HepG2 (cell line): ENCODE measurements around the gene CCDC6. TPM values are rescaled to one million over a fixed set of nuclear protein-coding genes. Genes with fewer than 3 reads are reported as not detected.

Experiments
- CBFB ChIP-seq: sonication (generic); formaldehyde crosslinking; IDR thresholded peaks from 2 replicates; pipeline ENCODE4 v1.4.0; 2020; ENCODE audit warnings: missing genetic modification reagents
- E2F2 ChIP-seq: sonication (generic); formaldehyde crosslinking; IDR thresholded peaks from 2 replicates; pipeline ENCODE4 v1.4.0; 2020; ENCODE audit warnings: missing genetic modification reagents, borderline replicate concordance
- GATAD2A ChIP-seq: IDR thresholded peaks from 2 replicates; pipeline ENCODE4 v1.6.1; 2016
- HNRNPL ChIP-seq: fragments of 200-400 bp; formaldehyde crosslinking; IDR thresholded peaks from 2 replicates; pipeline ENCODE4 v1.6.1; 2017; ENCODE audit warnings: mild to moderate bottlenecking, low read depth, low read length
- JUN ChIP-seq: sonication (generic); formaldehyde crosslinking; IDR thresholded peaks from 2 replicates; pipeline ENCODE4 v1.4.0; 2020; ENCODE audit warnings: mild to moderate bottlenecking, missing genetic modification reagents
- KAT2B ChIP-seq: fragments of 150-350 bp; IDR thresholded peaks from 2 replicates; pipeline ENCODE4 v1.6.1; 2014; ENCODE audit warnings: low read depth, low read length, borderline replicate concordance
- MAFG ChIP-seq: sonication (generic); formaldehyde crosslinking; IDR thresholded peaks from 2 replicates; pipeline ENCODE4 v1.5.1; 2020; ENCODE audit warnings: mild to moderate bottlenecking, missing genetic modification reagents
- MTF1 ChIP-seq: sonication (generic); formaldehyde crosslinking; IDR thresholded peaks from 2 replicates; pipeline ENCODE4 v1.5.0; 2020; ENCODE audit warnings: missing genetic modification reagents
- PCBP2 ChIP-seq: fragments of 200-400 bp; formaldehyde crosslinking; optimal IDR thresholded peaks from 2 replicates; pipeline ENCODE3; 2018; ENCODE audit warnings: low read length, low read depth; ENCODE audit not compliant: poor library complexity, severe bottlenecking
- SMAD9 ChIP-seq: sonication (generic); formaldehyde crosslinking; IDR thresholded peaks from 2 replicates; pipeline ENCODE4 v1.5.1; 2020; ENCODE audit warnings: mild to moderate bottlenecking, missing genetic modification reagents
- SMARCC2 ChIP-seq: fragments of 450-650 bp; IDR thresholded peaks from 2 replicates; pipeline ENCODE4 v1.6.1; 2017; ENCODE audit warnings: antibody characterized with exemption, mild to moderate bottlenecking
- SNAI1 ChIP-seq: sonication (generic); formaldehyde crosslinking; IDR thresholded peaks from 2 replicates; pipeline ENCODE4 v1.5.0; 2020; ENCODE audit warnings: mild to moderate bottlenecking, missing genetic modification reagents, borderline replicate concordance
- SNAPC5 ChIP-seq: sonication (generic); formaldehyde crosslinking; IDR thresholded peaks from 2 replicates; pipeline ENCODE4 v1.8.1; 2023; ENCODE audit warnings: mild to moderate bottlenecking, missing genetic modification reagents, borderline replicate concordance
- ZBTB8A ChIP-seq: sonication (generic); formaldehyde crosslinking; IDR thresholded peaks from 2 replicates; pipeline ENCODE4 v1.4.0; 2020; ENCODE audit warnings: mild to moderate bottlenecking, low read depth, missing genetic modification reagents, borderline replicate concordance
- ZNF597 ChIP-seq: sonication (generic); formaldehyde crosslinking; IDR thresholded peaks from 2 replicates; pipeline ENCODE4 v1.5.0; 2020; ENCODE audit warnings: missing genetic modification reagents
- ZNF605 ChIP-seq: sonication (generic); formaldehyde crosslinking; IDR thresholded peaks from 2 replicates; pipeline ENCODE4 v1.8.0; 2022; ENCODE audit warnings: mild to moderate bottlenecking, missing genetic modification reagents
- ZNF670 ChIP-seq: sonication (generic); formaldehyde crosslinking; IDR thresholded peaks from 2 replicates; pipeline ENCODE4 v1.8.0; 2022; ENCODE audit warnings: mild to moderate bottlenecking, missing genetic modification reagents, borderline replicate concordance
- ZNF747 ChIP-seq: sonication (generic); formaldehyde crosslinking; IDR thresholded peaks from 2 replicates; pipeline ENCODE4 v1.8.1; 2023; ENCODE audit warnings: missing genetic modification reagents, mild to moderate bottlenecking, borderline replicate concordance
- ZNF839 ChIP-seq: sonication (generic); formaldehyde crosslinking; IDR thresholded peaks from 2 replicates; pipeline ENCODE4 v1.4.0; 2020; ENCODE audit warnings: missing genetic modification reagents, mild to moderate bottlenecking, borderline replicate concordance
- ZSCAN25 ChIP-seq: sonication (generic); formaldehyde crosslinking; IDR thresholded peaks from 2 replicates; pipeline ENCODE4 v1.8.0; 2022; ENCODE audit warnings: mild to moderate bottlenecking, missing genetic modification reagents
- polyA plus RNA-seq, 8 experiments: library from polyadenylated mRNA; depleted of rRNA in 3 of 8; stranded (reverse) in 7 of 8; unstranded in 1 of 8; fragments of >200 nt; fragmentation: Illumina TruSeq in 4 of 8; extraction: Trizol in 4 of 8; gene quantifications; 2 replicates each; pipeline versions ENCODE4 v1.2.1 to v1.2.3, GENCODE V29; 2011 to 2016; ENCODE audit warnings: low read depth in 4 of 8, missing spikeins in 1 of 8, mixed read lengths in 1 of 8; ENCODE audit not compliant: insufficient read depth in 1 of 8
- total RNA-seq, 5 experiments: library from RNA; depleted of rRNA; stranded (reverse); fragments of >200 nt; fragmentation: Illumina TruSeq; extraction: Trizol; gene quantifications; 2 replicates each; pipeline ENCODE4 v1.2.3, GENCODE V29; 2016; ENCODE audit warnings: low read depth in 1 of 5
- TF ChIP-seq, protein P1 (sequence below): sonication (generic); formaldehyde crosslinking; IDR thresholded peaks from 2 replicates; pipeline ENCODE4 v1.5.0; 2020; ENCODE audit warnings: missing genetic modification reagents
- TF ChIP-seq, protein P2 (sequence below): sonication (generic); formaldehyde crosslinking; IDR thresholded peaks from 2 replicates; pipeline ENCODE4 v1.4.0; 2020; ENCODE audit warnings: missing genetic modification reagents
- TF ChIP-seq, protein P3 (sequence below): sonication (generic); formaldehyde crosslinking; IDR thresholded peaks from 2 replicates; pipeline ENCODE4 v1.4.0; 2020; ENCODE audit warnings: missing genetic modification reagents

The CCDC6 gene
- total and polyA plus RNA-seq, 2 of the 13 experiments (the other 11 are each of a cell fraction or from before 2014, with no cell fraction given) = 17.9 to 18.3 TPM

DNA sequence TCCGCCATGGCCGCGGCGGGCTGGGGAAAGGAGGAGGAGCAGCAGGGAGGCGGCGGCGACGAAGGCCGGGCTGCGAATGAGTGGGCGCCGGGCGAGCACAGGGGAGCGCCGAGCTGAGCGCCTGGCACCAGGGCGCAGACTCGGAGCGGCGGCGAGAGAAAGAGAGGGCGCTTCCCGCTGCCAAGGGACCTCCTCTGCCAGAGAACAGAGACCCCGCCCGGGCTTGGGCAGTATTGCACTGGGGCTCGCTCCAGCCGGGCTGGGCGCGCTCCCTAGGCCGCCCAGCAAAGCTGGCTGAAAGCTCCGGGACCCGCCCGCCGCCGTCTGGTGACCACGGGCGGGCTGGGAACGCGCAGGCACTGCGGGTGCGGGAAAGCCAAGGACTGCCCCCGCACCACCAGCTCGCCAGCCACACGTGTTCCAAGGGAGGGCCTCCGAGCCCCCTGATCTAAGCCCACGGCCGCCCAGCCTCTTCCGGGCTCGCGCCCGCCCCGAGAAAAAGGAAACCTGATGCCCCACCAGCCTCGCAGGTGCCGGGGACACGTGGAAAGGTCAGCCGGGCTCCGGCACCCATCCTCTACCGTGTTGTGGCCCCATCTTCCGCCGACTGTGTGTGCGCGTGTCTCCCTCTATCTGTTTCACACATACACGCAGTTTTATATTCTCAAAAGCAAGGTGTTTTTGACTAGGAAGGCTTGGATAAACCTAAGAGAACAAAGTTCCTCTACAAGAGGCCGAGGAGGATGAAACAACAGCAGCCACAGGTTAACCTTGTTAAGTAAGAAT lies at the start of gene CCDC6 (continued):
- TF ChIP-seq ZNF597 (CRISPR knock-in tag) (no peak), KAT2B (no peak), ZNF747 (CRISPR knock-in tag) (no peak), ZNF605 (peak; percentile 92), JUN (CRISPR knock-in tag) (no peak), ZNF839 (CRISPR knock-in tag) (peak; percentile 77; the same call in 1 of the 2 replicates), MTF1 (CRISPR knock-in tag) (peak; percentile 44; the same call in 1 of the 2 replicates), ZBTB8A (CRISPR knock-in tag) (0 out of 2 replicates have a peak, but pooled peaks have one; percentile 29), MAFG (CRISPR knock-in tag) (no peak), SMAD9 (CRISPR knock-in tag) (no peak), PCBP2 (no peak), HNRNPL (peak; percentile 93), CBFB (0 out of 2 replicates have a peak, but pooled peaks have one; percentile 12), SNAPC5 (CRISPR knock-in tag) (0 out of 2 replicates have a peak, but pooled peaks have one; percentile 14), E2F2 (CRISPR knock-in tag) (no peak), SMARCC2 (no peak), ZSCAN25 (CRISPR knock-in tag) (no peak; the same call in 1 of the 2 replicates), SNAI1 (no peak), ZNF670 (0 out of 2 replicates have a peak, but pooled peaks have one; percentile 69), GATAD2A (CRISPR knock-in tag) (peak; percentile 78)
- TF ChIP-seq, protein P1, sequence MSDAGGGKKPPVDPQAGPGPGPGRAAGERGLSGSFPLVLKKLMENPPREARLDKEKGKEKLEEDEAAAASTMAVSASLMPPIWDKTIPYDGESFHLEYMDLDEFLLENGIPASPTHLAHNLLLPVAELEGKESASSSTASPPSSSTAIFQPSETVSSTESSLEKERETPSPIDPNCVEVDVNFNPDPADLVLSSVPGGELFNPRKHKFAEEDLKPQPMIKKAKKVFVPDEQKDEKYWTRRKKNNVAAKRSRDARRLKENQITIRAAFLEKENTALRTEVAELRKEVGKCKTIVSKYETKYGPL = no peak
- TF ChIP-seq, protein P2, sequence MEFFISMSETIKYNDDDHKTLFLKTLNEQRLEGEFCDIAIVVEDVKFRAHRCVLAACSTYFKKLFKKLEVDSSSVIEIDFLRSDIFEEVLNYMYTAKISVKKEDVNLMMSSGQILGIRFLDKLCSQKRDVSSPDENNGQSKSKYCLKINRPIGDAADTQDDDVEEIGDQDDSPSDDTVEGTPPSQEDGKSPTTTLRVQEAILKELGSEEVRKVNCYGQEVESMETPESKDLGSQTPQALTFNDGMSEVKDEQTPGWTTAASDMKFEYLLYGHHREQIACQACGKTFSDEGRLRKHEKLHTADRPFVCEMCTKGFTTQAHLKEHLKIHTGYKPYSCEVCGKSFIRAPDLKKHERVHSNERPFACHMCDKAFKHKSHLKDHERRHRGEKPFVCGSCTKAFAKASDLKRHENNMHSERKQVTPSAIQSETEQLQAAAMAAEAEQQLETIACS = peak; percentile 89
- TF ChIP-seq, protein P3, sequence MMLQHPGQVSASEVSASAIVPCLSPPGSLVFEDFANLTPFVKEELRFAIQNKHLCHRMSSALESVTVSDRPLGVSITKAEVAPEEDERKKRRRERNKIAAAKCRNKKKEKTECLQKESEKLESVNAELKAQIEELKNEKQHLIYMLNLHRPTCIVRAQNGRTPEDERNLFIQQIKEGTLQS (CRISPR knock-in tag) = no peak
